H1 (cell line): Measurements from ENCODE around the gene LDLRAP1. TPM values are rescaled to one million over a fixed set of nuclear protein-coding genes. Genes with fewer than 3 reads are reported as not detected.

Source experiments
- CTCF ChIA-PET: fragments of 300-600 bp; sonication (Branson Sonifier 250); formaldehyde crosslinking; loops from one replicate; lab custom pipeline; 2021; ENCODE audit not compliant: partially characterized antibody; lab: Charles Lee
- POLR2A ChIA-PET: fragments of 300-600 bp; sonication (Branson Sonifier 250); formaldehyde crosslinking; loops from one replicate; lab custom pipeline; 2021; ENCODE audit warnings: inconsistent platforms; ENCODE audit not compliant: partially characterized antibody; lab: Charles Lee
- DNase-seq, 2 experiments: peaks; one replicate each; pipeline versions ENCODE4 v3.0.0 to v3.0.0-alpha.2; 2010 to 2022; ENCODE audit warnings: low spot score in 2 of 2, low read depth in 1 of 2, mixed read lengths in 1 of 2
- FAIRE-seq: peaks from 2 replicates; lab custom pipeline; 2011; peaks lifted over from hg19 to GRCh38; lab: Jason Lieb, UNC
- H2AFZ ChIP-seq: 2 replicates; pipeline ENCODE4 v1.8.1; 2012; ENCODE audit warnings: low read length, inconsistent platforms
- H2AK5ac ChIP-seq: 2 replicates; pipeline ENCODE4 v1.6.1; 2013; ENCODE audit warnings: low read depth, low read length
- H2BK120ac ChIP-seq: replicated peaks from 2 replicates; pipeline ENCODE3; 2013; ENCODE audit warnings: low read depth, low read length, inconsistent platforms
- H2BK12ac ChIP-seq: 2 replicates; pipeline ENCODE4 v1.6.1; 2013; ENCODE audit warnings: low read depth, low read length
- H2BK15ac ChIP-seq: 2 replicates; pipeline ENCODE4 v1.6.1; 2013; ENCODE audit warnings: low read length
- H2BK20ac ChIP-seq: 2 replicates; pipeline ENCODE4 v1.6.1; 2013; ENCODE audit warnings: low read length
- H2BK5ac ChIP-seq: 2 replicates; pipeline ENCODE4 v1.6.1; 2013; ENCODE audit warnings: low read depth, low read length
- H3K14ac ChIP-seq: 2 replicates; pipeline ENCODE4 v1.6.1; 2013; ENCODE audit warnings: inconsistent platforms; ENCODE audit not compliant: insufficient read length
- H3K18ac ChIP-seq: 2 replicates; pipeline ENCODE4 v1.6.1; 2013; ENCODE audit warnings: low read length; ENCODE audit errors: extremely low read depth
- H3K23ac ChIP-seq: 2 replicates; pipeline ENCODE4 v1.6.1; 2013; ENCODE audit warnings: inconsistent platforms; ENCODE audit not compliant: insufficient read length
- H3K23me2 ChIP-seq: 2 replicates; pipeline ENCODE4 v1.6.1; 2013; ENCODE audit warnings: low read depth, low read length
- H3K27ac ChIP-seq: 2 replicates; pipeline ENCODE4 v1.6.1; 2011; ENCODE audit warnings: low read depth, low read length, inconsistent platforms
- H3K27me3 ChIP-seq, 4 experiments: replicated peaks in 1 of 4; 1 replicate in 1 of 4; 2 replicates in 3 of 4; pipeline versions ENCODE4 v1.6.1 to v1.8.1; 2011 to 2013; ENCODE audit warnings: low read length in 3 of 4, mild to moderate bottlenecking in 3 of 4, inconsistent platforms in 2 of 4, mixed read lengths in 2 of 4, moderate library complexity in 1 of 4; ENCODE audit not compliant: control insufficient read depth in 3 of 4, insufficient read depth in 3 of 4; ENCODE audit errors: extremely low read depth in 1 of 4
- H3K36me3 ChIP-seq, 4 experiments: 2 replicates each; pipeline versions ENCODE4 v1.6.1 to v1.8.1; 2011 to 2013; ENCODE audit warnings: mild to moderate bottlenecking in 4 of 4, low read length in 3 of 4, moderate library complexity in 2 of 4, control low read depth in 1 of 4, inconsistent platforms in 1 of 4; ENCODE audit not compliant: insufficient read depth in 4 of 4, control insufficient read depth in 2 of 4
- H3K4ac ChIP-seq: replicated peaks from 2 replicates; pipeline ENCODE3; 2013; ENCODE audit warnings: low read length, low read depth, mixed read lengths, inconsistent platforms; ENCODE audit not compliant: insufficient read length
- H3K4me1 ChIP-seq, 4 experiments: replicated peaks in 1 of 4; 1 replicate in 1 of 4; 2 replicates in 3 of 4; pipeline versions ENCODE4 v1.6.1 to v1.8.1; 2011 to 2013; ENCODE audit warnings: low read length in 3 of 4, inconsistent platforms in 2 of 4, mixed read lengths in 1 of 4; ENCODE audit not compliant: insufficient read depth in 4 of 4, control insufficient read depth in 3 of 4
- H3K4me2 ChIP-seq, 2 experiments: 2 replicates each; pipeline versions ENCODE4 v1.6.1 to v1.8.1; 2011 to 2013; ENCODE audit warnings: low read depth in 2 of 2, low read length in 2 of 2, control low read depth in 1 of 2, inconsistent platforms in 1 of 2, mild to moderate bottlenecking in 1 of 2; ENCODE audit not compliant: insufficient read depth in 1 of 2
- H3K4me3 ChIP-seq, 4 experiments: fragments of 200-600, 300-600 bp in 1 of 4; sonication (generic), shearing (Covaris generic), sonication (Bioruptor Twin) in 1 of 4; 2 replicates each; pipeline versions ENCODE4 v1.5.1 to v1.8.1; 2011 to 2016; ENCODE audit warnings: low read length in 4 of 4, low read depth in 3 of 4, control low read depth in 2 of 4, inconsistent platforms in 2 of 4, mild to moderate bottlenecking in 2 of 4, mixed read lengths in 1 of 4, moderate library complexity in 1 of 4; ENCODE audit not compliant: insufficient read depth in 2 of 4; ENCODE audit errors: extremely low read depth in 1 of 4
- H3K56ac ChIP-seq: replicated peaks from 2 replicates; pipeline ENCODE3; 2013; ENCODE audit warnings: low read depth, mild to moderate bottlenecking, mixed read lengths, low read length, inconsistent platforms; ENCODE audit not compliant: insufficient read length
- H3K79me1 ChIP-seq: 2 replicates; pipeline ENCODE4 v1.6.1; 2013; ENCODE audit warnings: low read depth, low read length, control low read depth
- H3K79me2 ChIP-seq, 2 experiments: 2 replicates each; pipeline versions ENCODE4 v1.6.1 to v1.8.1; 2012 to 2013; ENCODE audit warnings: low read length in 2 of 2, mild to moderate bottlenecking in 2 of 2, inconsistent platforms in 1 of 2; ENCODE audit not compliant: insufficient read depth in 2 of 2, control insufficient read depth in 1 of 2
- H3K9ac ChIP-seq, 4 experiments: replicated peaks in 1 of 4; 1 replicate in 1 of 4; 2 replicates in 3 of 4; pipeline versions ENCODE4 v1.6.1 to v1.8.1; 2011 to 2013; ENCODE audit warnings: low read depth in 3 of 4, low read length in 3 of 4, control low read depth in 2 of 4, mild to moderate bottlenecking in 2 of 4, moderate library complexity in 2 of 4, inconsistent platforms in 1 of 4; ENCODE audit errors: extremely low read depth in 1 of 4
- H3K9me3 ChIP-seq, 2 experiments: 2 replicates each; pipeline versions ENCODE4 v1.6.1 to v1.8.1; 2012 to 2013; ENCODE audit warnings: mild to moderate bottlenecking in 2 of 2, moderate library complexity in 2 of 2, control low read depth in 1 of 2, inconsistent platforms in 1 of 2, low read depth in 1 of 2, low read length in 1 of 2, mixed read lengths in 1 of 2; ENCODE audit not compliant: insufficient read depth in 2 of 2
- H4K20me1 ChIP-seq, 2 experiments: replicated peaks in 1 of 2; 2 replicates each; pipeline versions ENCODE3 to v1.8.1; 2011 to 2013; ENCODE audit warnings: inconsistent platforms in 2 of 2, low read length in 2 of 2, mild to moderate bottlenecking in 1 of 2; ENCODE audit not compliant: insufficient read depth in 2 of 2, control insufficient read depth in 1 of 2
- H4K5ac ChIP-seq: 2 replicates; pipeline ENCODE4 v1.6.1; 2013; ENCODE audit warnings: low read length, low read depth, mixed read lengths, inconsistent platforms; ENCODE audit not compliant: insufficient read length
- H4K8ac ChIP-seq: 2 replicates; pipeline ENCODE4 v1.8.0; 2013; ENCODE audit warnings: mild to moderate bottlenecking, moderate library complexity, low read length, inconsistent platforms; ENCODE audit not compliant: insufficient read depth; ENCODE audit errors: extremely low read depth
- H4K91ac ChIP-seq: replicated peaks from 2 replicates; pipeline ENCODE3; 2013; ENCODE audit warnings: low read length, mixed read lengths, inconsistent platforms; ENCODE audit not compliant: insufficient read length
- ATF3 ChIP-seq: IDR thresholded peaks from 2 replicates; pipeline ENCODE4 v1.6.1; 2011; ENCODE audit warnings: low read depth, mild to moderate bottlenecking, low read length; ENCODE audit not compliant: insufficient read depth
- CEBPB ChIP-seq: IDR thresholded peaks from 2 replicates; pipeline ENCODE4 v1.6.1; 2012; ENCODE audit warnings: low read depth, low read length
- EP300 ChIP-seq, 2 experiments: IDR thresholded peaks; 1 replicate in 1 of 2; 2 replicates in 1 of 2; pipeline ENCODE4 v1.6.1; 2011 to 2012; ENCODE audit warnings: low read depth in 2 of 2, low read length in 2 of 2, mild to moderate bottlenecking in 2 of 2, borderline replicate concordance in 1 of 2, inconsistent platforms in 1 of 2, moderate library complexity in 1 of 2
- KDM1A ChIP-seq: fragments of 200-600, 300-600 bp; sonication (generic); IDR thresholded peaks from 2 replicates; pipeline ENCODE4 v1.7.1; 2016; ENCODE audit warnings: mild to moderate bottlenecking, low read length, borderline replicate concordance
- MAFK ChIP-seq: IDR thresholded peaks from 2 replicates; pipeline ENCODE4 v1.6.1; 2012; ENCODE audit warnings: low read depth, mild to moderate bottlenecking, improper control_type of control experiment, low read length
- POU5F1 ChIP-seq: IDR thresholded peaks from 2 replicates; pipeline ENCODE4 v1.6.1; 2011; ENCODE audit warnings: low read depth, mild to moderate bottlenecking, low read length, moderate library complexity
- RBBP5 ChIP-seq: IDR thresholded peaks from 2 replicates; pipeline ENCODE4 v1.7.1; 2012; ENCODE audit warnings: low read depth, mild to moderate bottlenecking, inconsistent platforms, low read length, moderate library complexity, borderline replicate concordance
- RXRA ChIP-seq: IDR thresholded peaks from 2 replicates; pipeline ENCODE4 v1.6.1; 2011; ENCODE audit warnings: low read depth, mild to moderate bottlenecking, low read length, moderate library complexity; ENCODE audit not compliant: insufficient read depth
- SIRT6 ChIP-seq: IDR thresholded peaks from one replicate; pipeline ENCODE4 v1.7.1; 2012; ENCODE audit warnings: low read length, inconsistent platforms
- TBP ChIP-seq: IDR thresholded peaks from 2 replicates; pipeline ENCODE4 v1.6.1; 2011; ENCODE audit warnings: low read depth, low read length, improper control_type of control experiment
- USF2 ChIP-seq: IDR thresholded peaks from 2 replicates; pipeline ENCODE4 v1.6.1; 2011; ENCODE audit warnings: low read length, improper control_type of control experiment
- WGBS, 2 experiments: shearing (Covaris generic) in 1 of 2; methylation state at CpG; one replicate each; pipeline versions ENCODE4 v1.1.6 to v1.1.7; 2013 to 2015; ENCODE audit warnings: low lambda C conversion rate in 2 of 2, mixed read lengths in 2 of 2, inconsistent platforms in 1 of 2, low coverage in 1 of 2, missing lambda C conversion rate in 1 of 2; ENCODE audit not compliant: insufficient replicate concordance in 2 of 2, insufficient coverage in 1 of 2, insufficient read length in 1 of 2; ENCODE audit errors: extremely low coverage in 1 of 2, missing lambda C conversion rate in 1 of 2; 5-methylcytosine and 5-hydroxymethylcytosine counted together
- polyA plus RNA-seq, 7 experiments: library from polyadenylated mRNA; depleted of rRNA in 3 of 7; stranded (reverse) in 5 of 7; unstranded in 2 of 7; fragments of >200 nt in 5 of 7; fragments of 200-250 nt in 2 of 7; gene quantifications; 1 replicate in 5 of 7; 2 replicates in 1 of 7; 4 replicates in 1 of 7; pipeline versions ENCODE4 v1.2.1 to v1.2.3, GENCODE V29; 2011 to 2013; ENCODE audit warnings: missing spikeins in 2 of 7, mixed read lengths in 2 of 7
- total RNA-seq: library from RNA; stranded (reverse); fragmentation: NEBNext Ultra II Directional; extraction: Animal tissue kit (Norgen Biotek cat#: 25700); gene quantifications from 2 replicates; pipeline ENCODE4 v1.2.1, GENCODE V29; 2021

Gene LDLRAP1
- total and polyA plus RNA-seq, 2 of the 8 experiments (the other 6 are each of a cell fraction or from before 2014, with no cell fraction given), result 12.8 to 13.2 TPM

- no peak overlapping the region; the same call in 1 of the 2 replicates for H4K8ac ChIP-seq
- ChIA-PET POLR2A (interaction anchor here (1.2 to 1.7 kb wide), 3 partner anchors 9 to 33 kb away, joined by 3 to 4 read pairs (median 4); no protein-coding TSS in a partner anchor), CTCF (interaction anchor here (1.1 to 9.3 kb wide), 5 partner anchors 10 to 253 kb away, joined by 3 to 72 read pairs (median 4); no protein-coding TSS in a partner anchor)
- 92% methylated on average over 10 of the region's 10 CpGs; no CpG with 5 or more reads in 1 of the 2 experiments for WGBS, 2 experiments
- no peak overlapping the region for H2BK12ac ChIP-seq
- H3K56ac ChIP-seq, result no peak overlapping the region
- no peak overlapping the region for H2BK15ac ChIP-seq
- 0 out of 2 replicates have a peak, but pooled peaks cover 4% of the 10 kb centered on the region for H3K79me1 ChIP-seq
- H3K27ac ChIP-seq, result no peak overlapping the region
- no peak overlapping the region for H3K4me2 ChIP-seq
- no peak overlapping the region for H3K14ac ChIP-seq
- H4K91ac ChIP-seq, result no peak overlapping the region
- FAIRE-seq (no peak), DNase-seq (no peak)
- H2BK20ac ChIP-seq, result no peak overlapping the region
- H3K23ac ChIP-seq, result no peak overlapping the region
- no peak overlapping the region for H3K4ac ChIP-seq
- H4K5ac ChIP-seq, result no peak overlapping the region
- no peaks in the 10 kb centered on the region for H3K36me3 ChIP-seq
- no peaks in the 10 kb centered on the region for H3K27me3 ChIP-seq
- H3K9me3 ChIP-seq, result no peaks in the 10 kb centered on the region
- H3K4me3 ChIP-seq, result no peak overlapping the region
- no peak overlapping the region for H2BK5ac ChIP-seq
- H2AK5ac ChIP-seq, result no peak overlapping the region
- no peak overlapping the region for H2BK120ac ChIP-seq
- no peaks in the 10 kb centered on the region for H4K20me1 ChIP-seq
- no peaks in the 10 kb centered on the region for H3K4me1 ChIP-seq
- no peaks in the 10 kb centered on the region for H3K23me2 ChIP-seq
- no peaks in the 10 kb centered on the region for H3K79me2 ChIP-seq
- H2AFZ ChIP-seq, result no peak overlapping the region
- no peak for TF ChIP-seq TBP
- no peak for TF ChIP-seq ATF3
- no peak for TF ChIP-seq EP300 (IDR thresholded peaks at IDR 0.05; ENCODE audit: borderline replicate concordance in 1 of 2, low read depth in 2 of 2, low read length in 2 of 2)
- TF ChIP-seq SIRT6, result no peak
- TF ChIP-seq POU5F1, result no peak
- TF ChIP-seq RXRA, result no peak
- TF ChIP-seq MAFK, result no peak
- TF ChIP-seq CEBPB, result no peak
- no peak for TF ChIP-seq KDM1A
- no peak for TF ChIP-seq USF2
- no peak for TF ChIP-seq RBBP5
- H3K9ac ChIP-seq, result no peak overlapping the region
- no peak overlapping the region for H3K18ac ChIP-seq
Measured at GRCh38 chr1:25556791-25557476, 13.5 kb downstream of the LDLRAP1 start.
